HCT116 (cell line): ENCODE measurements around the gene SOS1. TPM values are rescaled to one million over a fixed set of nuclear protein-coding genes. Genes with fewer than 3 reads are reported as not detected.

Experiments
- ATAC-seq: fragments of 200-7000 bp; cut with Tn5 transposase; 2 replicates; pipeline ENCODE4 v1.9.1; 2020; ENCODE audit warnings: mild to moderate bottlenecking, moderate library complexity
- BruUV-seq: library from RNA; stranded (reverse); fragments of 400-500 nt; replicated peaks from 2 replicates; lab custom pipeline; 2021; lab: Mats Ljungman, UMichigan
- CTCF ChIA-PET: fragments of 300-600 bp; sonication (Branson Sonifier 250); formaldehyde crosslinking; loops from one replicate; lab custom pipeline; 2021; ENCODE audit warnings: antibody characterized with exemption; lab: Charles Lee
- POLR2A ChIA-PET: fragments of 300-600, 350-600 bp; sonication (Branson Sonifier 250); formaldehyde crosslinking; loops from one replicate; lab custom pipeline; 2021; ENCODE audit warnings: antibody characterized with exemption; lab: Charles Lee
- RAD21 ChIA-PET, 2 experiments: fragments of 300-600 bp; sonication (Branson Sonifier 250); formaldehyde crosslinking; loops; one replicate each; lab custom pipeline; 2023; ENCODE audit warnings: low total read pairs in 2 of 2; ENCODE audit not compliant: uncharacterized antibody in 2 of 2, unreplicated experiment in 2 of 2, low non-redundant PET in 1 of 2; lab: Charles Lee
- DNase-seq: peaks from one replicate; pipeline ENCODE4 v3.0.0-alpha.2; 2010; ENCODE audit warnings: low read depth, low spot score
- H2AFZ ChIP-seq: fragments of 200-600 bp; shearing (Covaris generic), sonication (generic); 2 replicates; pipeline ENCODE4 v1.6.1; 2017; ENCODE audit warnings: low read depth, mixed run types, mixed read lengths, antibody characterized with exemption, low read length; ENCODE audit not compliant: poor library complexity, severe bottlenecking
- H3K27ac ChIP-seq: 2 replicates; pipeline ENCODE4 v1.5.1; 2012; ENCODE audit warnings: low read depth, low read length
- H3K27me3 ChIP-seq: fragments of 200-600 bp; sonication (generic); 2 replicates; pipeline ENCODE4 v1.6.1; 2016; ENCODE audit warnings: mixed run types, low read length, mixed read lengths; ENCODE audit not compliant: insufficient read depth
- H3K36me3 ChIP-seq, 2 experiments: fragments of 200-500 bp in 1 of 2; fragments of 200-600 bp in 1 of 2; sonication (Bioruptor generic) in 1 of 2; sonication (generic) in 1 of 2; 2 replicates each; pipeline versions ENCODE4 v1.5.1 to v1.6.1; 2014 to 2016; ENCODE audit warnings: low read length in 2 of 2, inconsistent platforms in 1 of 2, mixed read lengths in 1 of 2, mixed run types in 1 of 2; ENCODE audit not compliant: insufficient read depth in 2 of 2, control insufficient read depth in 1 of 2
- H3K4me1 ChIP-seq, 2 experiments: fragments of 200-600 bp in 1 of 2; sonication (generic) in 1 of 2; 2 replicates each; pipeline versions ENCODE4 v1.5.1 to v1.6.1; 2012 to 2017; ENCODE audit warnings: low read length in 2 of 2, inconsistent platforms in 1 of 2, mild to moderate bottlenecking in 1 of 2, mixed read lengths in 1 of 2, mixed run types in 1 of 2, moderate library complexity in 1 of 2; ENCODE audit not compliant: insufficient read depth in 2 of 2, control insufficient read depth in 1 of 2
- H3K4me2 ChIP-seq: fragments of 200-600 bp; sonication (generic); 2 replicates; pipeline ENCODE4 v1.6.1; 2017; ENCODE audit warnings: mixed run types, low read length, mixed read lengths
- H3K4me3 ChIP-seq, 2 experiments: fragments of 200-600 bp in 1 of 2; sonication (generic) in 1 of 2; replicated peaks in 1 of 2; 2 replicates each; pipeline ENCODE4 v1.5.1; 2011 to 2016; ENCODE audit warnings: low read length in 2 of 2, control low read depth in 1 of 2, low read depth in 1 of 2, mild to moderate bottlenecking in 1 of 2, mixed read lengths in 1 of 2, mixed run types in 1 of 2
- H3K79me2 ChIP-seq: fragments of 200-600 bp; sonication (generic); 2 replicates; pipeline ENCODE4 v1.6.1; 2017; ENCODE audit warnings: mild to moderate bottlenecking, mixed run types, low read length, moderate library complexity, mixed read lengths; ENCODE audit not compliant: insufficient read depth
- H3K9ac ChIP-seq: fragments of 200-600 bp; sonication (generic); 2 replicates; pipeline ENCODE4 v1.6.1; 2016; ENCODE audit warnings: low read length, mixed read lengths
- H3K9me2 ChIP-seq: fragments of 200-600 bp; sonication (generic), shearing (Covaris generic); 2 replicates; pipeline ENCODE4 v1.6.1; 2017; ENCODE audit warnings: mixed run types, mild to moderate bottlenecking, moderate library complexity; ENCODE audit not compliant: insufficient read depth
- H3K9me3 ChIP-seq, 2 experiments: fragments of 200-500 bp in 1 of 2; fragments of 200-600 bp in 1 of 2; sonication (Bioruptor generic) in 1 of 2; sonication (generic) in 1 of 2; 2 replicates each; pipeline ENCODE4 v1.6.1; 2014 to 2017; ENCODE audit warnings: low read length in 2 of 2, mixed read lengths in 2 of 2, inconsistent platforms in 1 of 2, low read depth in 1 of 2, mild to moderate bottlenecking in 1 of 2, mixed run types in 1 of 2, moderate library complexity in 1 of 2; ENCODE audit not compliant: control insufficient read depth in 1 of 2, insufficient read depth in 1 of 2
- H4K20me1 ChIP-seq: fragments of 200-600 bp; sonication (generic), shearing (Covaris generic); 2 replicates; pipeline ENCODE4 v1.6.1; 2017; ENCODE audit warnings: mixed run types, mild to moderate bottlenecking, moderate library complexity; ENCODE audit not compliant: insufficient read depth
- ATF3 ChIP-seq: IDR thresholded peaks from 2 replicates; pipeline ENCODE4 v1.6.1; 2012
- CBX3 ChIP-seq: IDR thresholded peaks from 2 replicates; pipeline ENCODE4 v1.6.1; 2012; ENCODE audit warnings: low read depth
- CEBPB ChIP-seq: IDR thresholded peaks from 2 replicates; pipeline ENCODE4 v1.6.1; 2012; ENCODE audit warnings: low read depth
- EGR1 ChIP-seq: IDR thresholded peaks from 2 replicates; pipeline ENCODE4 v1.6.1; 2012; ENCODE audit warnings: low read depth
- ELF1 ChIP-seq: IDR thresholded peaks from 2 replicates; pipeline ENCODE4 v1.6.1; 2012; ENCODE audit warnings: low read depth, borderline replicate concordance
- EZH2 ChIP-seq: fragments of 200-600 bp; sonication (generic); IDR thresholded peaks from 2 replicates; pipeline ENCODE4 v1.6.1; 2017; ENCODE audit warnings: antibody characterized with exemption, mixed run types
- EZH2phosphoT487 ChIP-seq: fragments of 200-600 bp; IDR thresholded peaks from 2 replicates; pipeline ENCODE4 v1.6.1; 2018; ENCODE audit warnings: antibody characterized with exemption, borderline replicate concordance
- FOSL1 ChIP-seq: IDR thresholded peaks from 2 replicates; pipeline ENCODE4 v1.6.1; 2012; ENCODE audit warnings: low read depth
- MAX ChIP-seq: IDR thresholded peaks from 2 replicates; pipeline ENCODE4 v1.6.1; 2012
- POLR2A ChIP-seq: IDR thresholded peaks from 2 replicates; pipeline ENCODE4 v1.7.0; 2011; ENCODE audit warnings: borderline replicate concordance; ENCODE audit not compliant: insufficient read depth, insufficient read length; ENCODE audit errors: extremely low read depth
- POLR2AphosphoS5 ChIP-seq: IDR thresholded peaks from 2 replicates; pipeline ENCODE4 v1.6.1; 2011; ENCODE audit warnings: mild to moderate bottlenecking, low read depth, low read length, moderate library complexity
- RAD21 ChIP-seq: IDR thresholded peaks from 2 replicates; pipeline ENCODE4 v1.6.1; 2012; ENCODE audit warnings: low read depth, mild to moderate bottlenecking
- SIN3A ChIP-seq: IDR thresholded peaks from 2 replicates; pipeline ENCODE4 v1.6.1; 2012; ENCODE audit warnings: low read depth
- SRF ChIP-seq: IDR thresholded peaks from 2 replicates; pipeline ENCODE4 v1.6.1; 2012; ENCODE audit warnings: low read depth
- TCF7L2 ChIP-seq: IDR thresholded peaks from 2 replicates; pipeline ENCODE4 v1.7.0; 2011; ENCODE audit warnings: borderline replicate concordance, inconsistent platforms; ENCODE audit not compliant: insufficient read depth, insufficient read length; ENCODE audit errors: extremely low read depth
- YY1 ChIP-seq: IDR thresholded peaks from 2 replicates; pipeline ENCODE4 v1.6.1; 2011; ENCODE audit warnings: low read length, low read depth, moderate library complexity, mild to moderate bottlenecking; ENCODE audit not compliant: insufficient replicate concordance; ENCODE audit errors: extremely low read depth
- ZBTB33 ChIP-seq: IDR thresholded peaks from 2 replicates; pipeline ENCODE4 v1.6.1; 2011; ENCODE audit warnings: mild to moderate bottlenecking, low read length, moderate library complexity; ENCODE audit not compliant: insufficient replicate concordance; ENCODE audit errors: extremely low read depth
- ZFX ChIP-seq: fragments of 450-650 bp; IDR thresholded peaks from 2 replicates; pipeline ENCODE4 v1.6.1; 2017
- ZNF274 ChIP-seq: fragments of 200-500 bp; sonication (Bioruptor generic); IDR thresholded peaks from 2 replicates; pipeline ENCODE4 v1.6.1; 2014; ENCODE audit warnings: mild to moderate bottlenecking, low read depth, low read length, inconsistent platforms
- intact Hi-C: fragments of 100-400 bp; cut with micrococcal nuclease; formaldehyde crosslinking; loops from 2 replicates; pipeline ENCODE4 v1.10.0; 2022
- total RNA-seq: library from RNA; stranded (reverse); gene quantifications from one replicate; pipeline ENCODE4 v1.2.1, GENCODE V29; 2021; ENCODE audit not compliant: unreplicated experiment

Gene SOS1
- total RNA-seq, 1 experiment from 2014 or later, result 19.4 TPM

GRCh38 chr2:38981670-38982357 is 139.0 kb downstream of the SOS1 start:
- Histone ChIP-seq H3K27ac (no peak overlapping the region), H3K9me2 (no peaks in the 10 kb centered on the region), H2AFZ (no peak overlapping the region), H3K79me2 (no peaks in the 10 kb centered on the region), H3K27me3 (no peaks in the 10 kb centered on the region), H3K4me3 (no peak overlapping the region), H3K9ac (no peak overlapping the region), H3K36me3 (peaks cover 4 to 5% of the 10 kb centered on the region in 2 experiments; a peak in 2 of 4 replicates), H3K4me1 (no peaks in the 10 kb centered on the region), H4K20me1 (no peaks in the 10 kb centered on the region), H3K4me2 (no peak overlapping the region), H3K9me3 (no peaks in the 10 kb centered on the region)
- TF ChIP-seq YY1, result no peak
- no peak for TF ChIP-seq CBX3
- no peak for TF ChIP-seq EZH2
- TF ChIP-seq ZFX, result no peak
- no peak for TF ChIP-seq EGR1
- no peak for TF ChIP-seq POLR2A
- TF ChIP-seq TCF7L2, result no peak
- TF ChIP-seq RAD21, result no peak
- TF ChIP-seq FOSL1, result no peak
- no peak for TF ChIP-seq ZBTB33
- TF ChIP-seq CEBPB, result no peak
- no peak for TF ChIP-seq ZNF274
- no peak for TF ChIP-seq ELF1
- no peak for TF ChIP-seq SRF
- no peak for TF ChIP-seq MAX
- TF ChIP-seq SIN3A, result no peak
- no peak for TF ChIP-seq ATF3
- TF ChIP-seq POLR2AphosphoS5, result no peak
- no peak for TF ChIP-seq EZH2phosphoT487
- intact Hi-C loops, result no loop called here
- ChIA-PET CTCF (no interaction called here), POLR2A (no interaction called here), RAD21 (no interaction called here)
- ATAC-seq, result no peak
- DNase-seq, result no peak
- no TSS peak for BruUV-seq
